Neural cell (in vitro differentiated cells): ENCODE results near the gene WNT10A.

Source experiments
- EP300 ChIP-seq: fragments of 450-650 bp; conservative IDR thresholded peaks from 2 replicates; pipeline ENCODE4 v1.6.1; 2014; ENCODE audit warnings: antibody characterized with exemption, mild to moderate bottlenecking, moderate library complexity; ENCODE audit not compliant: poor library complexity, severe bottlenecking
- EZH2 ChIP-seq: fragments of 200-600, 300-800 bp; shearing (Covaris generic), sonication (generic); IDR thresholded peaks from 2 replicates; pipeline ENCODE4 v1.6.1; 2014; ENCODE audit warnings: antibody characterized with exemption, low read length, borderline replicate concordance, mild to moderate bottlenecking; ENCODE audit not compliant: insufficient read depth, poor library complexity, severe bottlenecking
- RAD21 ChIP-seq: fragments of 450-650 bp; conservative IDR thresholded peaks from 2 replicates; pipeline ENCODE4 v1.6.1; 2014; ENCODE audit warnings: antibody characterized with exemption, mild to moderate bottlenecking, moderate library complexity

DNA sequence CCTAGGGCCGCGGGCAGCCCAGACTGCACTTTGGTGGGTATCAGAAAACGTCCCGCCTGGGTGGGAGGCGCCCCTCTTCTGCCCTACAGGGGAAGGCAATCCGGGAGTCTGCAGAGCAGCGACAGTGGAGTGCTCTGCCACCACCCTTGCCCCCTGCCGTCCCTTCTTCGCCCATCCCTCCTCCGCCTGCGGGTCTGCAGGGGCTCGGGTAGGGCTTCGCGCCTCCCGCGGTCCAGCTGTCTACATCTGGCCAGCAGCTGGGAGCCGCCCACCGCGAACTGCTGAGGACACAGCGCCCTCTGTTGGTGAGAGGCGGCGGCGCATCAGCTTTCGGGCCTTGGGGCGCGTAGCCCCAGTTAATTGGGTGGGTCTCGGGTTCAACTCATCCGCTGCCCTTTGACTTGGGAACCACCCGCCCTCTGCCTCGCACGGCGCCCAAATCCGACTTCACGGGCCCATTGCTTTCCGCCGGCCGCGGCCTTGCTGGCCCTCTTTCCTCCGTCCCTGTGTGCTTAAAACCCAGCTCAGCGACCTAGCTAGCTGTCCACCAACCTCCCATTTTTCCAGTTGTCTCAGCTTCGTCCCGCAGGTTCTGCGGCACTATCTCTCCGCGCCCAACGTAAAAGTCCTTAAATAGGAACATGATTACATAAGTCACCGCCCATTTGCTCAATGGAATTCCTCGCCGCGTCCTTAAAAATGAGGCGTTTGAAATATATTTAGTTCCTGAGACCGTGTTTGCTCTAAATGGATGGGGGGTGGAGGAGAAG lies 17.6 kb downstream of the WNT10A start:
- TF ChIP-seq EZH2 (peak; percentile 43), RAD21 (peak; percentile 61), EP300 (no peak)
